T47D (cell line): ENCODE results near the gene TMEM233.

Source experiments
- DNase-seq, 2 experiments: peaks; one replicate each; pipeline versions ENCODE4 v3.0.0 to v3.0.0-alpha.2; 2011 to 2012; ENCODE audit warnings: low read depth in 1 of 2, low spot score in 1 of 2
- JUND ChIP-seq: IDR thresholded peaks from 2 replicates; pipeline ENCODE4 v1.6.1; 2012; ENCODE audit warnings: low read depth
- in situ Hi-C: cut with HindIII; loops from 2 replicates; pipeline ENCODE4 v1.10.0; 2016; ENCODE audit warnings: low sequenced_read_pairs, low pct_unique_long_range_greater_than_20kb

The TMEM233 gene

DNA sequence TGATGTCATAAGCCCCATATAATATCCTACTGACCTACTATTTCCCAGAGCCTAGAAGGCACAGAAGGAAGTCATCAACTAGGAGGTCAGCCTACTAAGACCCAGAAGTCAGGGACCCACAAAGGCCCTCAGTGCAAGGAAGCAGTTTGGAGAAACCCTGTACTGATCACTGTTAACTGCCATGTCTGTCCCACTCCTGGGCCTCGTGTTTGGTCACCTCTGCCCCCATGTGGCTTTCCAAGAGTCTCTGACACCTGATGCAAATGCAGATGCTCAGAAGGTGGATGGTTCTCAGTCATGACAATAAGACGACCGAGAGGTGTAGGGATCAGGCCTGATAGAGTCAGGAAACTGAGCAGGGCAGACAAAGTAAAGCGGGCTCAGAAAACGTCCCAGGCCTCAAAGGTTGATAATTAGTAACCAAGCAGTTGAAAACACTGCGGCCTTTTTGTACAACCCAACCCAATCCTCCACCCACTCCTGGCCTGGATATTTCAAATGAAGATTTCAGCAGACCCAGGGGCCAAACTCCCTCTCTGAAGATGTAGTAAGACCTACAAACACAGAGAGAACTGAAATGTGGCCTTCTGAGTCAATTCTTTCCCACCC, 97.7 kb downstream of the TMEM233 start:
- in situ Hi-C loops: no loop called here
- no peak for DNase-seq
- TF ChIP-seq JUND: no peak

DNA sequence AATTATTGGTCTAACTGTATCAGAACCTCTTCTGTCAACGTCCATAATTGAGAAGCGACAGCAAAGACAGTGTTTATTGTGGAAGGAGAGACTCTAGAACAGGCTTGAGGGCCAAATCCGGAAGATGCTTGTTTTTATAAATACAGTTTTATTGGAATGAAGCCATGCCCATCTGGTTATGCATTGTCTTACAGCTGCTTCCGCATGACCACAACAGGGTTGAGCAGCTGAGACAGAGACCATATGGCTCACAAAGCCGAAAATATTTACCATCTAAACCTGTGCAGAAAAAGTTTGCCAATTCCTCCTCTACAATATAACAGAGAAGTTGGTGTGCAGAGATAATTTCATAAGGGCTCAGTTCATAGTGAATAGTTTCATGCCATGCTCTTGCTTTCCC, 98.8 kb downstream of the TMEM233 start:
- DNase-seq: no peak
- no peak for TF ChIP-seq JUND

More for the DNA sequence above, 98.8 kb downstream of the TMEM233 start:
- in situ Hi-C loops: no loop called here
